GM19463 (cell line): ENCODE measurements around the gene LAMB4.

ENCODE experiments used
- ATAC-seq: cut with Tn5 transposase; IDR thresholded peaks from one replicate; pipeline ENCODE4 v1.9.1; 2021; ENCODE audit warnings: mild to moderate bottlenecking, moderate library complexity; ENCODE audit not compliant: unreplicated experiment

The LAMB4 gene

DNA sequence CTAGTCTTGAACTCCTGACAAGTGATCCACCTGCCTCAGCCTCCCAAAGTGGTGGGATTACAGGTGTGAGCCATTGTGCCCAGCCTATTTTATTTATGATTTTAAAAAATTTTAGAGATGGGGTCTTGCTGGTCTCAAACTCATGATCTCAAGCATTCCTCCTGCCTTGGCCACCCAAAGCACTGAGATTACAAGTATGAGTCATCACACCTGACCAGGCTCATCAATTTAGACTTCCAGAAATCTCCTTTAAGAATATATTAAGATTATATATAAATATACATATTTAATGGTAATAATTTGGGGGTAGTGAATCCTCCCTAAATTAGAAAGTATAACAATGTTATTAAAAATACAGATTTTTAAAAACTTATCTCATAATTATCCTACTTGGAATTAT lies 156.3 kb downstream of the LAMB4 start:
- no peak for ATAC-seq
